ENCODE data around the gene MITF.

DNA sequence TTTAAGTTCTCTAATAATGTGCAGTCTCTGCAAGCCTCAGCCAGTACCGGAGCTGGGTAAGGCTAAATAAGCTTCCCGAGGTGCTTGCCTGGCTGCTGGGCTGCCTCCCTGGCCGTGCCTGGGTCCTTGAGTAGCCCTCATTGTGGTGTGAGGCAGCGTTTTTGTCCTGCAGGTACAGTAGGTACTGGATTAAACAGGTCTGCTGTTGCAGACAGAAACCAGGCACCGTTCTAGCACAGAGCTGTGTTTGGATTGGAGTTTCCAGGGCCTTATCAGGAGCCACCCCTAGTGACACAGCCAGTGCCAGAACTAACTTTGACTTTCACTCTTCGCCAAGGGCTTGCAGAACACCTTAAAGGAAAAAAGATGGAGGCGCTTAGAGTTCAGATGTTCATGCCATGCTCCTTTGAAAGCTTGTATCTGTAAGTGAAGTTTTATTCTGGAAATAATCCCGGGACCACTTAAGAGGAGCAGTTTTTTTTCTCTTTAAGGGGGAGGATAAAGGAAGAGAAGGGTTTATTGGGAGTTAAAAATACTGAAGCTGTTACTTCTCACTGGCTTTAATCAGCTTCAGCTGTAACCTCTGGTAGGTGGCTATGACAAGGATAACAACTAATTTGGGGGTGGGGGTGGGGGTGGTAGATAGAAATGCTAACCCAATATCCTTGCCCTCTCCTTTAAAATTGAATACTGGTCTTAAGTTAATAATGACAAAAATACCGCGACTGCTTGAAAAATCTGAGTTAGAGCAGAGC, 126.8 kb downstream of the MITF start:
- TF ChIP-seq, protein P1, sequence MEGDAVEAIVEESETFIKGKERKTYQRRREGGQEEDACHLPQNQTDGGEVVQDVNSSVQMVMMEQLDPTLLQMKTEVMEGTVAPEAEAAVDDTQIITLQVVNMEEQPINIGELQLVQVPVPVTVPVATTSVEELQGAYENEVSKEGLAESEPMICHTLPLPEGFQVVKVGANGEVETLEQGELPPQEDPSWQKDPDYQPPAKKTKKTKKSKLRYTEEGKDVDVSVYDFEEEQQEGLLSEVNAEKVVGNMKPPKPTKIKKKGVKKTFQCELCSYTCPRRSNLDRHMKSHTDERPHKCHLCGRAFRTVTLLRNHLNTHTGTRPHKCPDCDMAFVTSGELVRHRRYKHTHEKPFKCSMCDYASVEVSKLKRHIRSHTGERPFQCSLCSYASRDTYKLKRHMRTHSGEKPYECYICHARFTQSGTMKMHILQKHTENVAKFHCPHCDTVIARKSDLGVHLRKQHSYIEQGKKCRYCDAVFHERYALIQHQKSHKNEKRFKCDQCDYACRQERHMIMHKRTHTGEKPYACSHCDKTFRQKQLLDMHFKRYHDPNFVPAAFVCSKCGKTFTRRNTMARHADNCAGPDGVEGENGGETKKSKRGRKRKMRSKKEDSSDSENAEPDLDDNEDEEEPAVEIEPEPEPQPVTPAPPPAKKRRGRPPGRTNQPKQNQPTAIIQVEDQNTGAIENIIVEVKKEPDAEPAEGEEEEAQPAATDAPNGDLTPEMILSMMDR (IDR thresholded peaks at IDR 0.05): no peak
- TF ChIP-seq EP300 (IDR thresholded peaks at IDR 0.05) (no peak), POLR2A (IDR thresholded peaks at IDR 0.05) (peak in 1 of 4 donors; percentile 12)

All from stomach (tissue), 4 donors.